OCI-M2 (cell line): ENCODE measurements around the gene NEK10.

Experiments
- DNase-seq: peaks from one replicate; lab custom pipeline; 2025; ENCODE audit not compliant: unreplicated experiment; lab: John Stamatoyannopoulos, UW

The NEK10 gene

DNA sequence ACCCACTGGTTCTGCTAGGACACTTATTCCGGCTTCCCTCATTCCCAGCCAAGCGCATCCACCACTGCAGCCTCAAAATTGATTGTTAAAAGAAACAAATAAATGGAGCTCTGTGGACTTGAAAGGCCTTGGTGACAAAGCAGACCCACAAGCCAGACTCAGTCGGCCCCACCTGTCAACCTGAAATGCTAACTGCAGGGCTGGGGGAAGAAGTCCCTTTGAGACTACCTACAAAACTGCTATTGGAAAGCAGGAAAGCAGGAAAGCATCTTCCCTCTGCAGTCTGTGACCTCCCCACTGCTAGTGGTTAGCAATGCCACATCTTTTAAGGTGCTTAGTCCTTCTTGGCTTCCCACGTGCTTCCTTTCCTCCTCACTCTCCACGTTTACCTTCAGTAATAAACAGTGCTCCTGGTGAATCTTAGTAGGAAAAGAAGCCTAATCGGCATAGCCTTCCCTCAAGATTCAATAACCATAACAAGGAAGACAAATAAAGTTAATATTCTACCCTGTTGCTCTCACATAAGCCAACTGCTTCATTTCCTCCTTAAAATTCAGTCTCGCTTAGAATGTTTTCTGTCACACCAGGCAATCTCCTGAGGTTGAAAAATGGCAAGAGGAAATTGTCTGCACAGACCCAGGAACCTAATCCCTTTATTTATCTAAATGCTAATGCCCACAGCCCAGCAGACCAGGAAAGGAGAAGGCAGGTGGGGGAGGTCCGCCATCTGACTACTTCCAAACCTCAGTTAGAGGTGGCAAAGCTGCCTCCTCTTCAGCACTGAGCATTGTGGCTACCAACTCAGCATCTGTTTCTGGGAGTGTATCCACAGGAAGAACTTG lies 296.2 kb downstream of the NEK10 start:
- no peak for DNase-seq

DNA sequence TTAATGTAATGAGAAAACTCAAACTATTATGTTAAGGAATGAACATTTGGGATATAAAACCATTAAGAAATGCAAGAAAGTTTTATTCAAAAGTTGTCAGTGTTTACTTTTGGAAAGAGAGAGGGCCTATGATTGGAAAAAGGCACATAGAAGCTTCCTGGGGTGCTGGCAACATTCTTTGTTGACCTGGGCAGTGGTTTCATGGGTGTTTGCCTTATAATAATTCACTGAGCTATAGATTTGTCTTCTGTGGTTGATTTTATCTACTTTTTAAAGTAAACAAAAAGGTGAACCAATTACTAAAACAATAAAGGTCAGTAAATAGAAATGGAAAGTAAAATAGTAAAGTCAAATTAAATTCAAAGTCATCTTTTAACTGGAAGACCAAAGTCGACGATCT lies 308.8 kb downstream of the NEK10 start:
- DNase-seq = no peak
